A673 (cell line): ENCODE results near the gene CPT1C.

Experiments
- CTCF ChIP-seq: fragments of 300-800, 200-600 bp; sonication (generic); conservative IDR thresholded peaks from 2 replicates; pipeline ENCODE4 v1.5.1; 2017; ENCODE audit warnings: low read depth, mild to moderate bottlenecking, antibody characterized with exemption, low read length, moderate library complexity, mixed read lengths
- EZH2 ChIP-seq: fragments of 200-600 bp; sonication (generic); IDR thresholded peaks from 2 replicates; pipeline ENCODE4 v1.6.1; 2017; ENCODE audit warnings: borderline replicate concordance, low read depth, mild to moderate bottlenecking, mixed read lengths, antibody characterized with exemption, low read length; ENCODE audit not compliant: poor library complexity, severe bottlenecking

DNA sequence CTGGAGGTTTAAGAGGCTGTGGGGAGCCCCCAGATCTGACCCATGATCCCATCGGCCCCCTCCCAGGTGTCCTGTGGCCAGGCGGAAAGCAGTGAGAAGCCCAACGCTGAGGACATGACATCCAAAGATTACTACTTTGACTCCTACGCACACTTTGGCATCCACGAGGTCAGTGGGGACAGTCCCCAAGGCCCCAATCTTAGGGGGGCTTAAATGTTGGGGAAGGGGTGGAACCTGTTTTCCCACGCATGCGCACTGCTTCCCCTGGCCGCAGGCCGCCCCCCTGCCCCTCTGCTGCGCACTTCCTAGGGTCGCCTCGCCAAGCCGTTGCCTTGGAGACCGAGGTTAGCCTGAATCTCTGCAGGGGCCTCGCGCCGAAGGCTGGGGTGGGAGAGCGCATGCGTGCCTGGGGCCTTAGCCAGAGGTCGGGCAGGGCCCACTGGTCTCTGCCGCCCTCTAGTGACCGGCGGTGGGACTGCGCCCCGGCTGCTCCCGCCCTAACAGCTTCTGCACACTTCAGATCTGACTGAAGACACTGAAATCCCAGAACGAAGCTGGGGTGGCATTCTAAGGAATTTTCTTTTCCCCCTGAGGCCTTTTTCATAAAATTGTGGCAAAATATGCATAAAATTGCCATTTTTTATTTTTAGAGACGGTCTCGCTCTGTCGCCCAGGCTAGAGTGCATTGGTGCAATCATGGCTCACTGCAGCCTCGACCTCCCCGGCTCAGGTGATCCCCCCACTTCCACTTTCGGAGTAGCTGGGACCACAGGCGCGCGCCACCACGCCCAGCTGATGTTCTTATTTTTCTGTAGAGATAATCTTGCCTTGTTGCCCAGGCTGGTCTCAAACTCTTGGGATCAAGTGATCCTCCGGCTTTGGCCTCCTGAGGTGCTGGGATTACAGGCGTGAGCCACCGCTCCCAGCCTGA, 10.2 kb upstream of the CPT1C start:
- peak; percentile 99 for TF ChIP-seq CTCF
- TF ChIP-seq EZH2, result no peak
